K562 (cell line): ENCODE data around the gene HOXD13.

Source experiments
- BRCA1 ChIP-seq, 2 experiments: fragments of 450-650 bp in 1 of 2; sonication (generic) in 1 of 2; formaldehyde crosslinking in 1 of 2; IDR thresholded peaks; 2 replicates each; pipeline versions ENCODE4 v1.5.0 to v1.6.1; 2017 to 2020; ENCODE audit warnings: mild to moderate bottlenecking in 1 of 2, missing genetic modification reagents in 1 of 2
- KLF16 ChIP-seq: IDR thresholded peaks from 2 replicates; pipeline ENCODE4 v1.6.1; 2016; ENCODE audit warnings: antibody characterized with exemption
- RHOXF2B ChIP-seq: fragments of 250-450 bp; sonication (Bioruptor Pico); conservative IDR thresholded peaks from 2 replicates; pipeline ENCODE4 v1.5.1; 2021
- ZBED1 ChIP-seq: IDR thresholded peaks from 2 replicates; pipeline ENCODE4 v1.6.1; 2014
- ZFP36 ChIP-seq: fragments of 150-350 bp; IDR thresholded peaks from 2 replicates; pipeline ENCODE4 v1.6.1; 2018; ENCODE audit warnings: low read length, low read depth; ENCODE audit not compliant: partially characterized antibody
- TF ChIP-seq, protein P1 (sequence below): sonication (generic); formaldehyde crosslinking; IDR thresholded peaks from 2 replicates; pipeline ENCODE4 v1.8.0; 2022; ENCODE audit warnings: missing genetic modification reagents, mild to moderate bottlenecking, moderate library complexity, borderline replicate concordance
- TF ChIP-seq, protein P2 (sequence below), 3 experiments: IDR thresholded peaks in 2 of 3; conservative IDR thresholded peaks in 1 of 3; 2 replicates each; pipeline ENCODE4 v1.5.1; 2011 to 2012; ENCODE audit warnings: low read length in 3 of 3, mild to moderate bottlenecking in 3 of 3, control low read depth in 2 of 3, improper control_type of control experiment in 1 of 3, inconsistent platforms in 1 of 3, low read depth in 1 of 3, mixed read lengths in 1 of 3, moderate library complexity in 1 of 3; ENCODE audit not compliant: insufficient read depth in 2 of 3

DNA sequence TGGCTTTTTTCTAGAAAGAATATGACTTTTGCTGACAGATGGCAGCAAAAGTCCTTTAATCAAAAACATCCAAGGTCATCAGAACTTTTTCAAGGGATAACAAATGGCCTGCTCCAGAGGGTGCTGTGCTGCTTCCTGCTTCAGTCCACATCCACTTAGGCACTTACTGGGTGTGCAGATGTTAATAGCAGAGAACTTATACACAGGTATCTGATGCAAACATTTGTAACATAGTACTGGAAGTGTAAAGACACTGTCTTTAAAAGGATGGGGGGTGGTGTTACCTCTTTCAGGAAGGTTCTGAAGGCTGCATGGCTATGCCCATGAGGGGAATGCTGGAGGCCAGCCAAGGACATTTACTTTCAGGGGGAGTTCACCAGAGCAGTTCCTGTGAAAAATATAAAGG is 42.5 kb downstream of the HOXD13 start:
- TF ChIP-seq RHOXF2B (CRISPR knock-in tag) (no peak), ZFP36 (no peak), KLF16 (no peak), ZBED1 (no peak), BRCA1 (IDR thresholded peaks at IDR 0.05) (no peak), BRCA1 (CRISPR knock-in tag; IDR thresholded peaks at IDR 0.05) (no peak)
- TF ChIP-seq, protein P1, sequence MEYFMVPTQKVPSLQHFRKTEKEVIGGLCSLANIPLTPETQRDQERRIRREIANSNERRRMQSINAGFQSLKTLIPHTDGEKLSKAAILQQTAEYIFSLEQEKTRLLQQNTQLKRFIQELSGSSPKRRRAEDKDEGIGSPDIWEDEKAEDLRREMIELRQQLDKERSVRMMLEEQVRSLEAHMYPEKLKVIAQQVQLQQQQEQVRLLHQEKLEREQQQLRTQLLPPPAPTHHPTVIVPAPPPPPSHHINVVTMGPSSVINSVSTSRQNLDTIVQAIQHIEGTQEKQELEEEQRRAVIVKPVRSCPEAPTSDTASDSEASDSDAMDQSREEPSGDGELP: no peak
- TF ChIP-seq, protein P2, sequence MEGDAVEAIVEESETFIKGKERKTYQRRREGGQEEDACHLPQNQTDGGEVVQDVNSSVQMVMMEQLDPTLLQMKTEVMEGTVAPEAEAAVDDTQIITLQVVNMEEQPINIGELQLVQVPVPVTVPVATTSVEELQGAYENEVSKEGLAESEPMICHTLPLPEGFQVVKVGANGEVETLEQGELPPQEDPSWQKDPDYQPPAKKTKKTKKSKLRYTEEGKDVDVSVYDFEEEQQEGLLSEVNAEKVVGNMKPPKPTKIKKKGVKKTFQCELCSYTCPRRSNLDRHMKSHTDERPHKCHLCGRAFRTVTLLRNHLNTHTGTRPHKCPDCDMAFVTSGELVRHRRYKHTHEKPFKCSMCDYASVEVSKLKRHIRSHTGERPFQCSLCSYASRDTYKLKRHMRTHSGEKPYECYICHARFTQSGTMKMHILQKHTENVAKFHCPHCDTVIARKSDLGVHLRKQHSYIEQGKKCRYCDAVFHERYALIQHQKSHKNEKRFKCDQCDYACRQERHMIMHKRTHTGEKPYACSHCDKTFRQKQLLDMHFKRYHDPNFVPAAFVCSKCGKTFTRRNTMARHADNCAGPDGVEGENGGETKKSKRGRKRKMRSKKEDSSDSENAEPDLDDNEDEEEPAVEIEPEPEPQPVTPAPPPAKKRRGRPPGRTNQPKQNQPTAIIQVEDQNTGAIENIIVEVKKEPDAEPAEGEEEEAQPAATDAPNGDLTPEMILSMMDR (IDR thresholded peaks at IDR 0.05 in 2 of 3, conservative IDR thresholded peaks at IDR 0.05 in 1 of 3; ENCODE audit: insufficient read depth in 2 of 3, low read depth in 1 of 3, low read length in 3 of 3): 0 out of 6 replicates have a peak, but pooled peaks of 1 of the 3 experiments have one; percentile 14
